Measurements from ENCODE around the gene CNOT6L.

- TF ChIP-seq POLR2AphosphoS5 (IDR thresholded peaks at IDR 0.05; ENCODE audit: low read depth, low read length) = no peak
- no peak for TF ChIP-seq SIN3A (IDR thresholded peaks at IDR 0.05; ENCODE audit: borderline replicate concordance, insufficient read depth, low read length)
- no peak for TF ChIP-seq TAF1 (IDR thresholded peaks at IDR 0.05; ENCODE audit: borderline replicate concordance, insufficient read depth, low read length)
- TF ChIP-seq REST (IDR thresholded peaks at IDR 0.05; ENCODE audit: insufficient read depth in 1 of 2, low read depth in 2 of 2, low read length in 2 of 2) = no peak
- TF ChIP-seq FOXP2 (optimal IDR thresholded peaks at IDR 0.05; ENCODE audit: borderline replicate concordance, extremely low read depth, extremely low read length, insufficient read depth) = no peak
Observed at GRCh38 chr4:77692847-77693432, 126.2 kb downstream of the CNOT6L start.
